ENCODE data around the gene C10orf120.

DNA sequence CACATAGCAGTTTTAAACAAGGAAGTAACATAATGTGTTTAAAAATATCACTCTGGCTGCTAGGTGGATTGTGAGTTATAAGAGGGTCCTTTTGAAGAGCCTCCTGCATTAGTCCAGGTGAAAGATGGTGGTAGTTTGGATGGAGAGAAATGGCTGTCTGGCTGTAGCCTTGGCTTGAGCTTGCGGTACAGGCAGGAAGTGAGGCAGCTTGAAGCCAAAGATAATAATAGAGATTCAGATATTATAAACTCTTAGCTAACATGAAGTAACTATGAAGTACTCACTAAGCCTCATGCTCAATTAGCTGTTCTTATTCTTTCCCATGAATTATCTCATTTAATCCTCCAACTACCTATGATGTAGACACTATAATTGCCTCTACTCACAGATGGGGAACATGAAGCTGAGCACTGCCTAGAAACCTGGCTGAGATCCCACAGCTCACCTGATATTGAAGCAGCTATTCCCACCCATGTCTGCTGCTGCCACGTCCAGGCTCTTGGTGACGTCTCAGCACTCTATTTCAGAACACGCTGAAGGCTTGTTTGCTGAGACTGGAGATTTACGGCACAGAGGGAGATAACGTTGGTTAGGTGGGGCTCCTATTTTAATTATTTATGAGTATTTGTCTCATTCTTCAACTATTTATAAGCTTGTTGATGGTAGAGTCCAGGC, 10.4 kb downstream of the C10orf120 start:
- TF ChIP-seq POLR2A (IDR thresholded peaks at IDR 0.05; ENCODE audit: low read depth, low read length) (no peak), POLR2AphosphoS5 (IDR thresholded peaks at IDR 0.05; ENCODE audit: low read depth, low read length) (no peak), TAF1 (IDR thresholded peaks at IDR 0.05; ENCODE audit: borderline replicate concordance, low read depth, low read length) (no peak)
